ENCODE measurements around the gene C16orf54.
"Not testable (repeated sequence)": the region's sequence is repeated elsewhere in the genome, so short reads cannot be mapped to it uniquely, and the experiment has no call there.

GRCh38 chr16:29709657-29710056, 36.1 kb downstream of the C16orf54 start:
- not testable (repeated sequence) for TF ChIP-seq EZH2 (IDR thresholded peaks at IDR 0.05; ENCODE audit: low read depth, unreplicated experiment); REST (IDR thresholded peaks at IDR 0.05; ENCODE audit: unreplicated experiment); EZH2phosphoT487 (IDR thresholded peaks at IDR 0.05; ENCODE audit: unreplicated experiment); CREB1 (CRISPR knock-in tag; IDR thresholded peaks at IDR 0.05; ENCODE audit: low read depth); JUNB (IDR thresholded peaks at IDR 0.05; ENCODE audit: unreplicated experiment)
- TF ChIP-seq, protein P1, sequence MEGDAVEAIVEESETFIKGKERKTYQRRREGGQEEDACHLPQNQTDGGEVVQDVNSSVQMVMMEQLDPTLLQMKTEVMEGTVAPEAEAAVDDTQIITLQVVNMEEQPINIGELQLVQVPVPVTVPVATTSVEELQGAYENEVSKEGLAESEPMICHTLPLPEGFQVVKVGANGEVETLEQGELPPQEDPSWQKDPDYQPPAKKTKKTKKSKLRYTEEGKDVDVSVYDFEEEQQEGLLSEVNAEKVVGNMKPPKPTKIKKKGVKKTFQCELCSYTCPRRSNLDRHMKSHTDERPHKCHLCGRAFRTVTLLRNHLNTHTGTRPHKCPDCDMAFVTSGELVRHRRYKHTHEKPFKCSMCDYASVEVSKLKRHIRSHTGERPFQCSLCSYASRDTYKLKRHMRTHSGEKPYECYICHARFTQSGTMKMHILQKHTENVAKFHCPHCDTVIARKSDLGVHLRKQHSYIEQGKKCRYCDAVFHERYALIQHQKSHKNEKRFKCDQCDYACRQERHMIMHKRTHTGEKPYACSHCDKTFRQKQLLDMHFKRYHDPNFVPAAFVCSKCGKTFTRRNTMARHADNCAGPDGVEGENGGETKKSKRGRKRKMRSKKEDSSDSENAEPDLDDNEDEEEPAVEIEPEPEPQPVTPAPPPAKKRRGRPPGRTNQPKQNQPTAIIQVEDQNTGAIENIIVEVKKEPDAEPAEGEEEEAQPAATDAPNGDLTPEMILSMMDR (conservative IDR thresholded peaks at IDR 0.05; ENCODE audit: low read depth in 2 of 2) = not testable (repeated sequence)
- peak; percentile 78; the same call in 1 of the 2 replicates for TF ChIP-seq POLR2AphosphoS5 (IDR thresholded peaks at IDR 0.05; ENCODE audit: low read depth)

Data from GM23338 (cell line).